ENCODE measurements around the gene DNM2. TPM values are rescaled to one million over a fixed set of nuclear protein-coding genes. Genes with fewer than 3 reads are reported as not detected.

DNM2 gene
- total RNA-seq, 1 donor from 2014 or later, result 116 TPM

DNA sequence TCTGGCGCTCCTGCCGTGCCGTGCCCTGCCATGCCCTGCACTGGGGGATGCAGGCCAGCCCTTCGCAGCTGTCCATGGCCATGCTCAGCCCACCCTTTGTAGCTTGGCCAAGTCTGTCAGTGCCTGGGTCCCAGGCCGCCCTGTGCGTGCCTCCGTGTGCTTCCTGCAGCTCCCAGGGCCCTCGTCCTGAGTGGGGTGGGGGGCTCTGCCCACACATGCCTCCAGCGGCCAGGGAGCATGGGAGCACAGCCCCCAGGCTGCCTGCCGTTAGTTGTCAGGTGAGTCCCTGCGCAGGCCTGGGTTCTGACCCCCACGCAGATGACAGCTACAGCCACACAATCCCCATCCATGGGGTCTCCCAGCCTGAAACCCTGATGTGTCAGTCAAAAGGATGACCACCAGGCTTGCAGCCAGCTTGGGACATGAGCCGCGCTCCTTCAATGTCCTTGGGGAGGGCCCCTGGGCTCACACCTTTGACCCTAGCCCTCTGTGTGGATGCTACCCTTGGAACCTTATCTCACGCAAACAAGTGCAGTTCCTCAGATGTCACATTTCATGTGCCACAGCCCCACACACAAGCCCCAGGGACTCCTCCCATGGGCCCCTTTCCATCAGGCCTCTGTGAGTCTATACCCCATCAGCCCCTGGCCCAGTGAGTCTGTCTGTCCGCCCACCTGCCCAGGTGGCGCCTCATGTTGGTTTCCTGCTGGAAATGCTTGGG lies 93.7 kb downstream of the DNM2 start:
- DNase-seq (ENCODE audit: low read depth, low spot score), result no peak

DNA sequence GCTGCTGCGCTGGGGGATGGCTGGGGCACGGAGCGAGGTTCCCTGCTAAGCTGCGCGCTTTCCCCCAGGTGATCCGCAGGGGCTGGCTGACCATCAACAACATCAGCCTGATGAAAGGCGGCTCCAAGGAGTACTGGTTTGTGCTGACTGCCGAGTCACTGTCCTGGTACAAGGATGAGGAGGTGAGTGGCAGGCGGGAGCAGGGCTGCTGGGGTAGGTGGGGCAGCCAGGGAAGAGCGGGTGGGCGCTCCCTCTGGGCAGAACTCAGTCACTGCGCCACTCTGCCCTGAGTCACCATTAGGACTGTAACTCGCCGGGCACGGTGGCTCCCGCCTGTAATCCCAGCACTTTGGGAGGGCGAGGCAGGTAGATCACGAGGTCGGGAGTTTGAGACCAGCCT lies 94.3 kb downstream of the DNM2 start:
- no peak for DNase-seq (ENCODE audit: low read depth, low spot score)

DNA sequence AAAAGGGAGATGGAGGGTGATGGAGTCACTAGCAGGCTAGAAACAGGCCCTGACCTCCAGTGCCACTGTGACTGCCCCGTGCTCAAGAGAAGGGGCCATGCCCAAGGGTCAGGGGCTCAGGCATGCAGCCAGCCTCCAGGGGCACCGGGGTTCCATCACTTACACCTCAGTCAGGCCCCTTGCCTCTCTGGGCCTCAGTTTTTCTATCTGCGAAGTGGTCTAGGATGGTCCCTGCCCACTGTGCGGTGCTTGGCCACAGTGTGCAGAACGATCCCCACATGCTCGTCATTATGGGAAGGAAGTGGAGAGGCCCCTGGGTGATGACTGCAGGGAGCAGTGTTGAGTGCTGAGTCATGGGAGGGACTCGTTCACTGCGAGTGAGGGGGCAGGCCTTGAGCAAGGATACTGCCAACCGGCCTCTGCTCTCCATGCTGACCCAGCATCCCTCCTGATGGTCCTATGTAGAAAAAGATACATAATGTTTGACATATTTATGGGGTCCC lies 95.1 kb downstream of the DNM2 start:
- DNase-seq (ENCODE audit: low read depth, low spot score), result peak; percentile 68

GRCh38 chr19:10815007-10815536 lies 97.2 kb downstream of the DNM2 start:
- no peak for DNase-seq (ENCODE audit: low read depth, low spot score)

GRCh38 chr19:10815969-10816644 lies 98.2 kb downstream of the DNM2 start:
- DNase-seq (ENCODE audit: low read depth, low spot score), result no peak

GRCh38 chr19:10816691-10817090 lies 98.8 kb downstream of the DNM2 start:
- DNase-seq (ENCODE audit: low read depth, low spot score), result no peak

DNA sequence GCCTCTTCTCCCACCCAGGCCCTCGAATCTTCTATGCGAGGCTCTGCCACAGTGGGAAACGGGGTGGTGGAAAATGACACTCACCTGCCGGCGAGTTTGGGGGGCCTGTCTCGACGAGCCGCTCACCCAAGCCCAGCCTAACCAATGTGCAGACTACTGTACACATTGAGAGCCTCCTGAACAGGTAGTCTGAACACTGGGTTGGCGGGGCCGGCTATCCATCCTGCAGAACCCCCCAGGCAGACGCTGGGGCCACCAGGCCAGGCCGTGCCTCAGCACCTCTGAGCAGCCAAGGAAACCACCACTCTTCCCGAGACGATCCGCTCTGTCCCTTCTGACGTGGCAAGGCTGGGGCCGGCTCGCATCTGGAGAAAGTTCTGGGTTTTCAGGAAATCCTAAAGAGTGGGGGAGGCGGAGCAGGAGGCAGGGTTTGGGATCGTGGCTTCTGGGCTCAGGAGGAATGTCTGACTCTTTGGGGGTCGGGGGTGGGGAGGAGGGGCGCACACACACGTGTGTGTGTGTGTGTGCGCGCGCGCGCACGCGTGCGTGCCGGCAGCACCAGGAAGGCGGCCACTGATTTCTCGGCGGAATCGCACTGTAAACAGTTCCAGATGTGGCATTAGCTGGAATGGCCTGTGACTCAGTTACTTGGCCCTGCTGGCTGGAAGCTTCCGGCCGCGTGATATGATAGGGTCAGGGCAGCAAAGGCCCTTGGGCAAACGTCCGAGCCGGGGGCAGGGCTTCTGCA lies 99.6 kb downstream of the DNM2 start:
- no peak for DNase-seq (ENCODE audit: low read depth, low spot score)

DNA sequence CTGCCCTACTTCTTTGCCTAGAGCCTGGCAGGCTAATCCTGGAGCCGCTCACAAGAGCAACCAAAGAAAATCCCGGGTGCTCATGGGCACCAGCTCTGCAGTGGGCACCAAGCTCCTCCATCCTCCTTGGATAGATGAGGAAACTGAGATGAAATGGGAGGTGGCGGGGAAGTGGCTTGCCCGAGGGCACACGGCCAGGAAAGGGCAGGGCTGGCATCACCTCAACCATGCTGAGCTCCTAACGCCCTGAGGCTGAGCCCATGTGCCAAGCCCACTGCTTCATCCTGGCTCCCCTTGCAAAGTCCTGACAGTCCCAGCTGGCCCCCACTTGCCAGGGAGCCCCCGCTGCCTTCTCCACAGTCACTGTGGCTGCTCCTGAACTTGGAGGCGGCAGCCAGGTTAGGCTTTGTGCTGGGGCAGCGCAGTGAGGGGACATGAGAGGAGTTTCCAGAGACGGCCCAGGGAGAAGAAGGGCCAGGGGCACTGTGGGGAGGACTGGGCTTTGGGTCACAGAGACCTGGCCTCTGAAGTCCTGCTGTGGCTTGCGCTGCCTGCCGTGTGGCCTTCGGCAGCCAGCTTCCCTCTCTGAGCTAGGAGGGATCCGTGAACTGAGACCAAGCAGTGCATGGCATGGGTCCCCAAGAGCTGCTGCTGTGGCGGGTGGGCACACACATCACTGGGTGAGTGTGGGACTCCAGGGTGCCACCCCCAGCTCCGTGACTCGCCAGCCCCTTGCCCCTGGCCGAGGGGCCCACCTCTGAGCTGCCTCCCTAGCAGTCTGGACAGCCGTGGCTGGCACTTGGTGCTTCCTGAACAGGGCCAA lies 100.6 kb downstream of the DNM2 start:
- DNase-seq (ENCODE audit: low read depth, low spot score), result no peak

- DNase-seq (ENCODE audit: low read depth, low spot score), result no peak
Observed at GRCh38 chr19:10819124-10820060, 101.5 kb downstream of the DNM2 start.

- DNase-seq (ENCODE audit: low read depth, low spot score), result no peak
Observed at GRCh38 chr19:10820173-10820572, 102.3 kb downstream of the DNM2 start.

GRCh38 chr19:10823690-10824089 lies 105.8 kb downstream of the DNM2 start:
- no peak for DNase-seq (ENCODE audit: low read depth, low spot score)

DNA sequence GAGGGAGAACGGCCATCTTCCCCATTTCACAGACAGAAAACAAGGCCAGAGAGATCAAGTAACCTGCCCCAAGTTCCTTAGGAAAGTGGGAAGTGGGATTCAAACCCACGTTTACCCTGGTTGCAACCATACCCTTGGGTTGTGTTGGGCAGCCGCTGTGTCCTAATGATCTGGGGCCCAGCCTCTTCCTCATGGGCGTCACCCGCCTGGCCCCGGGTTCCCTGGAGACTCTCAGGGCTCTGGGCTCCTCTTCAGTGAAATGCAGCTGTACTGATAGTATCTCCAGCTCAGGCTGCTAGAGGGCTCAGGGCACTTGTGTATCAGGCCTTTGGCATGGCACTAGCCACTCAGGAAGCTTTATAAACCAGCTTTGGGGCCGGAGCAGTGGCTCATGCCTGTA lies 108.4 kb downstream of the DNM2 start:
- DNase-seq (ENCODE audit: low read depth, low spot score), result no peak

DNA sequence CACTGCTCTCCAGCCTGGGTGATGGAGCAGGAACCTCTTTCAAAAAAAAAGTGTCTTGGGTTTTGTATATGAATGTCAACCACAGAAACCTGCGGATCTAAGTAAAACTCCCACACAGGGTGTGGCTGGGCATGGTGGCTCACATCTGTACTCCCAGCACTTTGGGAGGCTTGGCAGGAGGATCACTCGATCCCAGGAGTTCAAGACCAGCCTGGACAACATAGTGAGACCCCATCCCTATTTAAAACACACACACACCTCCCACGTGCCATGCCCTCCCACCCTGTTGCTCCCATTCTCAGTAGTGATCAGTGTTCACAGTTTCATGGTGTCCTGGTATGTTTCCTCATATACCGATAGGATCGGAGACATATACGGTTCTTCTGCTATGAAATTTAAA lies 109.0 kb downstream of the DNM2 start:
- DNase-seq (ENCODE audit: low read depth, low spot score), result no peak

- DNase-seq (ENCODE audit: low read depth, low spot score), result no peak
Observed at GRCh38 chr19:10828981-10829821, 111.3 kb downstream of the DNM2 start.

GRCh38 chr19:10829967-10830366 lies 112.1 kb downstream of the DNM2 start:
- DNase-seq (ENCODE audit: low read depth, low spot score), result no peak

DNA sequence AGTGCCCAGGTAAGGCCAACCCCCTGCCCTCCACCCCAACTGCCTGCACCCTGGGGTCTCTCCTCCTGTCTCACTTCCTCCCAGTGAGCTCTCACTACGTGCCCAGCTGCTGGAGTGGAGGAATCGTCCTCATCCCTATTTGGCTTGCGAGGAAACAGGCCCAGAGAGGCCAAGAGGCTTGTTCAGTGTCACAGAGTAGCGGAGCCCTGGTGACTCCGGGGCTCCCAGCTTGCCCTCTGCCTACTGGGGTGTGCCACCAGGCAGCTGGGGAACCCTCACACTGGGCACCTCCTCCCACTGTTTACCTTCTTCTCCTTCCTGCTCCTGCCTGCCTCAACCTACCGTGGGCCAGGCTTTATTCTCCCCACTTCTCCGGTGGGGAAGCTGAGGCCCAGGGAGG lies 112.5 kb downstream of the DNM2 start:
- no peak for DNase-seq (ENCODE audit: low read depth, low spot score)

DNA sequence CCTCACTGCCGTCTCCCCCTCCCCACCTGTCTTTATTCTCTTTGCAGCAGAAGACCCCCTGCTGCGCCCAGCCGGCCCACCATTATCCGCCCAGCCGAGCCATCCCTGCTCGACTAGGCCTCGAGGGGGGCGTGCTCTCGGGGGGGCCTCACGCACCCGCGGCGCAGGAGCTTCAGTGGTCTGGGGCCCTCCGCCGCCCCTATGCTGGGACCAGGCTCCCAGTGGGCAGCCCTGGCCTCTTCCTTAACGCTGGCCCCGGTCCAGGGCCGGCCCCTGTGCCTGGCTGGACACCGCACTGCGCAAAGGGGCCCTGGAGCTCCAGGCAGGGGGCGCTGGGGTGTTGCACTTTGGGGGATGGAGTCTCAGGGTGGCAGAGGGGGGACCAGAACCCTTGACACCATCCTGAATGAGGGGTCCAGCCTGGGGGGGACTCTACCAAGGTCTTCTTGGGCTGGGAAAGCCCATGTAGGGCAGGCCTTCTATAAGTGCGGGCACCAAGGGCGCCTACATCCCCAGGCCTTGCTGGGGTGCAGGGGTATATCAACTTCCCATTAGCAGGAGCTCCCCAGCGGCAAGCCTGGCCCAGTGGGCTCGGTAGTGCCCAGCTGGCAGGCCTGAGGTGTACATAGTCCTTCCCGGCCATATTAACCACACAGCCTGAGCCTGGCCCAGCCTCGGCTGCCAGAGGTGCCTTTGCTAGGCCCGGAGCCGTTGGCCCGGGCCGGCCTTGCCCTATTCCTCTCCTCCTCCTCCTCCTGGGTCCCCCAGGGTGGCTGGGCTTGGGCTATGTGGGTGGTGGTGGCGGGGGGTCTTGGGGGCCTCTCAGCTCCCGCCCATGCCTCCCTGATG lies 113.3 kb downstream of the DNM2 start:
- DNase-seq (ENCODE audit: low read depth, low spot score), result no peak

Data from pulmonary artery endothelial cell (primary cell).